Right hindlimb (tissue), 1 donor: ENCODE results near the gene CASZ1.

Experiments
- DNase-seq: peaks from one replicate; pipeline ENCODE4 v3.0.0-alpha.2; 2018

The CASZ1 gene

DNA sequence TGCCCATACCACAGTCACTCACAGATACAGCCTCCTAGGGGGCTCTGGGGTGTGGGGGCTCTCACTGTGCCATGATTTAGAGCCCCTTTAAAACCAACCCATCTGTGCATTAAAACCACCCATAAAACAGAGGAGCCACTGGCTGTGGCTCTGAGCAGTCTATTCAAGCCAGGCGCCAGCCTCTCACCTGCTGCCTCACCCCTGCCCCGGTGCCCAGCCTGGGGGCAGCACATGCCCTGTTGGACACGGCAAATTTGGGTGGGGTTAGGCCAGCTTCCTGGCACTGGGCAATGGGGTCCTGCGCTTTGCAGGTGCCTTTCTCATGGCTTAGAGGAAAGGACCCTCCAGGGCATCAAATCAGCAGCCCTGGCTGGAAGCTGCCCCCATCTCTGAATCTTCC lies 73.1 kb downstream of the CASZ1 start:
- no peak for DNase-seq

DNA sequence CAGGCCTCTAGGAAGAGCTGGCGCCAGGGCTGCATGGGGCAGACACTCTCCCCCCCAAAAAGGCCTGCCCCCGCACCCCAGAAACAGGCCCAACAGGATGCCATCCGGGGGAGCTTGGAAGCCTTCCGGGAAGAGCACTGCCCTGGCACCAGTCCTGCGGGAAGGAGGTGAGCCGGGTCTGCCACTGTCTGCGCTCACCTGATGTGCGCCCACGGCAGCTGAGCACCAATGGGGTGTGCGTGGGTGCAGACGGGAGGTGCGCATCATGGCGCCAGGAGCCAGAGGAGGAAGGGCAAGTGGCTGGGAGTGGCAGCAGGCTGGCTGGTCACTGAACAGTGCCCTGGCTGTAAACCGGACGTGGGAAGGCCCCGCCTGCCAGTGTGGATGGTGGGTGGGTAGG lies 73.6 kb downstream of the CASZ1 start:
- no peak for DNase-seq

DNA sequence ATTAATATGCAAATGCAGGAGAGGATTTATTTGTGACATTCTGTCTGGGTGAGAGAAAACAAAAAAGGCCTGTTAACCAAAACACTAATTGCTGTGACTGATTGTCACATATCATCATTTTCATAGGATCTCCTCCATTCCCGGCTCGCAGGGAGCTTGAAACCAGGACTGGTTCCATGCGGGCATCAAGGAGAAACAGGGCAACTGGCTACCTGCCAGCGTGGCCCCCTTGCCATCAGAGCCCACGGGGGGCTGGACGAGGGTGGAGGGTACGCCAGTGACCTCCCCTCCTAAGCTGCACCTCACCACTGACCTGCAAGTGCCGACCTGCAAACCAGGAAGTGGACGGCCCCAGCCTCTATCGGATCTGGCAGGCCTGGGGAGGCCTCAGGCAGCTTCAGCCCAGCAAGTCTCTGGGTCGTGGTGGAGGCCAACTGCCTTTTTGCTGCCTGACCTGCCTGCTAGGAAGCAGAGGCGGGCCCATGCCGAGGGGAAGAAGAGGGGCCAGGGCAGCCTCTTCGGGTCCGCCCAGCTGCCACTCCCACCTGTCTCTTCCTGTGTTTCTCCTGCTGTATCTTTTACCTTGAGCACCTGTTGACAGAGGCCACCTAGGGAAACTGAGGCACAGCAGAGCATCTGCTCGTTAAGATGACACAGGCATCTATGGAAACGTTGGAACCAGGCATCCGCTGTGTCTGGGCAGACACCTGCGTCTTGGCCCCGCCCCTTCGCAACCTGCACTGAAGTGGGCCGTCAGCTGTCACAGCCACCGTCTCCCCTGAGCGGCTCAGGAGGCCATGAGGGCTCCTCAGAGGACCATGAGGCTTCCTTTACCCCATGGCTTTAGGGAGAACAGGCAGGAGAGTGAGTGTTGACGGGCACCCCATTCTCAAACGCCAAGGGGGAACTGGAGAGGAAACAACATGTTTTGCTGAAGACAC lies 74.8 kb downstream of the CASZ1 start:
- DNase-seq, result no peak

DNA sequence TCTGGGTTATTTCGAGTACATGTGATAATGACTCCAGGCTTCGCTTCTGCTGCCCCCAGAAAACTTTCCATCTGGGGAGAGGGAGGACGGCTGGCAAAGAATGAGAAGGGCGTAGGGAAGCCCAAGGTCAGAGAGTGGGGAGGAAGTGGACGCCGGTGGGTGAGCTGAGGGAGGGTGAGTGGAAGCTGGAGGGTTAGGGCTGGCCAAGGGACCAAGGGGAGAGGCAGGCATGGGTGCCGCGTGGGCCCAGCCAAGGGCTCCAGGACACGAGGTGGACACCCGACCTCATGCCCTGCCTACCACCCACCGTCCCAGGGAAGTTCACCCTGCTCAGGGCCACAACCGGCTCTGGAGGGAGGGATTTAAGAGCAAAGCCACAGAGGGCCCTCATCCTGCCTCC lies 75.8 kb downstream of the CASZ1 start:
- DNase-seq, result no peak

DNA sequence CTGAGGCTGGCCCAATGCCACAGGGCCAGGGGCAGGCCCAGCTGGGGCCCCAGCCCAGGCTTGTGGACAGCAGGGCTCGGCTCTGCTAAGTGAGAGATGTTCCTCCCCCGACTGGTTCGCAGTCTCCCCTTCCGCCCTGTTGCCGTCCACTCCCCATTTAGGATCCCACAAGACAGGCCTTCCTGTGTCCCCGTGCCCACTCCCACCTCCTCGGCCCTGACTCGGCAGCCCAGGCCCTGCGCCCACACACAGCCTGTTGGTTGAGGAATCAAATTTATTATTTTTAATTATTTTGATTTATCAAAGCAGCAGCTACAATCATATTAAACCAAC lies 78.4 kb downstream of the CASZ1 start:
- DNase-seq, result no peak

DNA sequence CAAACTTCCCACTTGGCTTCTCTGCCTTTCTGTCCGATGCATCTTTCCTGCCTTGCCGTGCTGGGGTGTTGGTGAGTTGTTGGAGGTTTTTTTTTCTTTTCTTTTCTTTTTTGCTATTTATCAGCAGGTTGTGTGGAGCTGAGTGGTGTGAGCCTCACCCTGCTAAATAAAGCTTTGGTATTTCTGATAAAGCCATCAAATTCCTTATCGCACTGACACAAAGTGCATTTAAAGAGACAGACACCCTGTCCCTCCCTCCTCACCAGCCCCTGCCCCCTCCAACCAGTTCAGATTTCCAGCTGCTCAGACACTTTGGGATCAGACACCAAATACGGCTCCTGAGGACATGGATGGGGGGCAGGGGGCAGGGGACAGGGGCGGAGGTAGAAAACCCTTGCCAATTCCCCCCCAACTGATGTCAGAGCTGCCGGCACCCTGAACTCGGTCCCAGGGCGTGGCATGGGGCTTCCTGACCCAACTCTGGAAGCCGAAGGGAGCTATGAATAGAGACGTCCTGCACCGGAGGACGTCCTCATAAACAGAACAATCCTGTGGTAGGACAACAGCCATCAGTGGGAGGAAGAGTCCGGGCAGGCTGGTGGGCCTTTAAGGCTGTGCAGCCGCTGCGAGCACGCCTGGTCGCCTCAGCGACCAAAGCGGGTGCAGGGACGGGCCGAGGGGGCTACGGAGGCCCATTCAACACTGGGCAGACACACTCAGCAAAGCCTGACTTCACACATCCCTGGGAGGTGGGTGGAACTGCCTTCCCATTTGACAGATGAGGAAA lies 79.0 kb downstream of the CASZ1 start:
- DNase-seq, result no peak

DNA sequence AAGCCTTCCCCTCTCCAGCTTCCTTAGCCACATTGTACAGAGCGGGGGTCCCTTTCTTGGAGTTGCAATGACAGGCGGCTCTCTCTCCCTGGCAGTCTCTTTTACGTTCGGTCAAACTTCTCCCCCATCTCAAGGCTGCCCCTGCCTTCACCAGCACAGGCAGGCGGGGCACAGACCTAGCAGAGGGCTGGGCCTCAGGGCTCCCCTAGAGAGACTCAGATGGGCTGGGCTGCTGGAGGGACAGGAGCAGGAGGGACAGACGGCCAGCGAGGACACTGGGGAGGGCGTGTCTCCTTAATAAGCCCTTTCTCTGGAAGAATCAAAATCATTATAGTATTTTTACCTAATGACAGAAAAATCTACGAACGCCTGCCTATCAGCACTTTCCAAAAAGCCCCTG lies 79.6 kb downstream of the CASZ1 start:
- DNase-seq, result no peak

DNA sequence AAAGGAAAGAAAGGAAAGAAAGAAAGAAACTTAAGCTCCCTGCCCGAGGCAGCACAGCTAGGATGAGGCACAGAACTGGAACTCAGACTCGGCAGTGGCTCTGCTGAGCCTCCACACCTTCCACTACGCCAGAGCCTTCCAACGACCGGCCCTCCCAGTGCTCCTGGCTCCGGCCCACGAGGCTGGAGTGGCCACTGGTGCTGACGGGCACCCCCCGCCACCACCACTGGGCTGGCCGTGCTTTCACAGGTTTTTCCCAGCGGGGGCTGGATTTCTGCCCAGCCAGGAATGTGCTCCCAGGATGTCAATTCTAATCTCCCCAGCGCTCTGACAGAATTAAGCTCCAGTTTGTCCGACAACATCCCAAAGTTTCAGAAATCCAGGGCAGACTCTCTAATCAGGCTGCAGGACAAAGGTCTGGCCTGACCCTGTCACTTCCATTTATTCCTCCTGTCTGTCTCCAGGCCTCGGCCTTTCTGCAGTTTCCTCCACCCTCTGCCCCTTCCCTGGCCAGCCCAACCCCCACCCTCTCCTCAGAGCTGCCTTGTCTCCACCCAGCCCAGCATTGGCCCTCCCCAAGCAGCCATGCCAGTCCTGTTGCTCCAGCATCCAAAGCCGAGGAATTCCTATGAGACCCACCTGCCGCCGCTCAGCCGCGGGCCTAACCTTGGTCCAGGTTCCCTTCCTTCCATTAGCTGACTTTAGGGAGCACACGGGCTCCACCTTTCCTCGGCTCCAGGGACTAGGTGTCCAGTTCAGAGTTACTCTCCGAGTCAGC lies 81.9 kb downstream of the CASZ1 start:
- DNase-seq, result no peak

DNA sequence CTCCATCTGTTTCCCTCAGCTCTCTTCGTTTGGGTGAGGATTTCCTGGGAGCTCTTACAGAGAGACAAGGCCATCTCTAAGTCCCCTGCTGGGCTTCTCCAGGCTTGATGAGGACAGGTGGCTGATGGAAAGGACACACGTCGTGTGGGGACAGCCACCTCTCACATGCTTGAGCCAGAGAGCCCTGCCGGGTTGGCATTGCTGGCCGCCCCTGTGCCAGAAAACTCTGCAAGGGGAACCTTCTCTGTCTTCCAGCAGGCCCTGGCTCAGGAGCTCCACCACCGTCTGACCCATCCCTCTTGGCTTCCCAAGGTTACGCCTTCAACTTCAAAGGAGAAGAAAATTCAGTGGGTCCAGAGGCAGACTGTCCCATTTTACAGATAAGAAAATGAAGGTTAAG lies 82.8 kb downstream of the CASZ1 start:
- DNase-seq, result no peak

DNA sequence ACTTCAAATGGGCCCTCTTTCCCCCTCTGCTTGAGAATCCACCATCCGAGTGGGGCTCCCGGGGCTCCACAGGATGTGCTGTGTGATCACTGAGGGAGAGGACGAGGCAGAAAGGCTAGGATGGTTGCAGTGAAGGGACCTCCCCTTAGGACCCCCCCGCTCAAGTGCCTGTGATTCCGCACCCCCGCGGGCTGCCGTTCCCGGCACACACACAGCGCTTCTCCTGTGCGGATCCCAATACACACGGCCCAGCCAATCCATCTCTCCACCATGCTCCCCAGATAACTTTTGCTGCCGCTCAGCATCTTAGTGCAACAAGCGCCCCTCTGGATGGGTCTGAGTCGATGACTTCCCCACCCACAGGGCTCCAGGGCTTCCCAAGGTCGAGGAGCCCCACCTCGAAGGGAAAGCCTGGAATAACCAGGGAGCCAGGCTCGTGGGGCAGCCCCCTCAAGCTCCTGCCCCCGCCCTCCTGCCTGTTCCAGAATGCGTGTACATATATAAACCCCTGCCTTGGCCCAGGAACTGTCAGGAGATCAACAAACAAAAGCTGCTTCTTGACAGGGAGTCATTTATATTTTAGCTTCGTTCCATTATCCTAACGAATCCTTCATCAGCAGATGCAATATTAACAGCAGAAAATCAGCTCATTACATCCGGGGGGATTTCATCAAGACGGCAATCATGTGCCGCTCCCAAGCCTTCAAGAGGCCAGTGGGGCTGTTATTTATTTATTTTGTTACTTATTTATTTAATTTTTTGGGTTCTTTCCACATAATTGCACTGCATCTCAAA lies 83.7 kb downstream of the CASZ1 start:
- no peak for DNase-seq

DNA sequence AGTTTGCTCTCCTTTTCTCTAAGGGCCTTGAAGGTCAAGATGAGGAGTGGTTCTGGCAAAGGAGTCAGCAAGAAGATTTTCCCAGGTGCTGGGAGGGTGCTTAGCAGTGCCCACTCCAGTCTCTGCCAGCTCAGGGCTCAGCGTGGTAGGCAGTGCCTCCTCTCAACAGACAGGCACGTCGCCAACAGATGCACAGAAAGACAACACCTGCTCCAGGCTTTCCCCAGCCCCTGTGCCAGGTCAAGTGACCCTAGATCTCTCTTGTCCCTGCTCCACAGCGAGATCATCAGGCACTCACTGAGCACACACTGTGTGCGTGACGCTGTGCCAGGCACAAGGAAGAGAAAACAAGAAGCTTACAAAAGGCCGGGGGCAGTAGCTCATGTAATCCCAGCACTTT lies 86.0 kb downstream of the CASZ1 start:
- DNase-seq, result no peak

DNA sequence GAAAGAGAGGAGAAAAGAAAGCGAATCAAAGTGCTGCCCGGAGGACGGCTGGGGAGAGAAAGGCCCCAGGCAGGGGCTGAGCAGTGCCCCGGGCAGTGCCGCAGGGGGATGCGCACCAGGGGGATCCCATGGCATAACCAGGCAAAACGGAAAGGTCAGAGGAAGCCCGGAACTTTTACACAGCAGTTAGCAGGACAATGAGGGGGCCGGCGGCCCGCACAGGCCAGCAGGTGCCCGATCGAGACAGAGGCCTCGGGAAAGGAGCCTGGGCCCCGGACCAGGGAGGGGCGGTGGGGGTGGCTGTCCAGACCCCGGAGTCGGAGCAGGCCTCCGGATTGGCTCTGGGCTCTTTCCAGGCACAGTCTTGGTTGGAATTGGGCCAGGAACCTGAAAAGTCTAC lies 86.8 kb downstream of the CASZ1 start:
- DNase-seq, result no peak

DNA sequence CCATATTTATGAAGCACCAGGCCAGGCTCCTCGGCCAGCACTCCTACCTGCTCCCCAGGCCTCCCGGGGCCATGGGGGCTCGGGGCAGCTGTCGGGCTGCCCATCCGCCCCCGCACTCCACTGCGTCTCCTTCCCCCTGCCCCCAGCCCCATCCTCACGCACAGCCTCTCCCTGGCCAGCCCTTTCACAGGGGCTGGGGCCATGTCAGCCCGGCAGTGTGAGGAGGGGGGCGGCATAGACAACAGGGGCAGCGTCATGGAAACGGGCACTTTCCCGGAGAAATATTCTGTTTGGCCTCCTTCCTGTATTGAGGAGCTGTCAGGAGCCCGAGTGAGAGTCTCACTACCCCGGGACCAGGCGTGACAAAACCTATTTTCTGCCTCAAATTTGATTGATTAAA lies 87.3 kb downstream of the CASZ1 start:
- DNase-seq, result no peak

DNA sequence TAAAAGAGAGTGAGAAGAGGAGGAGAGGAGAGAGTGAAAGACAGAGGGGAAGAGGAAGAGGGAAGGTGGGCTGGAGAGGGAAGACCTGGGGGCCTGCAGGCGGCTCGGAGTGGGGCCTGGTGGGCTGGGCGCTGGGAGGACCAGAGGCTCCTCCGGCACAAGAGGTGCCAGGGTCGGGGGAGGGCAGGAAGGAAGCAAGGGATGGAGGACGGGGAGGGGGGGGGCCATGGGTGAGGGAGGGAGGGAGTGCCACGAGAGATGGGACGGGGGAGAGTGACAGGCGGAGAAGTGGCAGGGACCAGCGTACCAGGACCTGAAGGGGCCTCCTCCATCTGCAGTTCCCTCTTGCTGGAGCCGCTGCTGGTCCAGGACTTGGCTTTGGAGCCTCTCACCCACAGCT lies 87.7 kb downstream of the CASZ1 start:
- no peak for DNase-seq

DNA sequence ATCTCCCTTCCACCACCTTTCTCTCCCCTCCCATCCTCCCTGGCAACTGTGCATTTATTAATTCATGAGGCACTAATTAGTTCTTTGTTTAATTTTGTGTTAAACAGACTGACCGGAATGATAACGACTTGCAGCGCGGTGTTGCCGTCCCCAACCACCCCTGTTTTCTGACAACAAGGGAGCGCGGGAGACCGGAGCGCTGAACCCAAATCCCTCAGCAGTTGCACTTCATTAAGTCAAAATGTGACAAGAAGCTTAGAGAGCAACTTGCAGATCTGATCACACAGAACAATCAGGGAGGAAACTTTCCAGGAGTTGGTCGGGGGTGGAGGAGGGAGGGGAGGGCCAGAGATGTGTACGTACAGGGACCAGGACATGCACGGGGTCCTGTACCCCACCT lies 89.2 kb downstream of the CASZ1 start:
- no peak for DNase-seq

DNA sequence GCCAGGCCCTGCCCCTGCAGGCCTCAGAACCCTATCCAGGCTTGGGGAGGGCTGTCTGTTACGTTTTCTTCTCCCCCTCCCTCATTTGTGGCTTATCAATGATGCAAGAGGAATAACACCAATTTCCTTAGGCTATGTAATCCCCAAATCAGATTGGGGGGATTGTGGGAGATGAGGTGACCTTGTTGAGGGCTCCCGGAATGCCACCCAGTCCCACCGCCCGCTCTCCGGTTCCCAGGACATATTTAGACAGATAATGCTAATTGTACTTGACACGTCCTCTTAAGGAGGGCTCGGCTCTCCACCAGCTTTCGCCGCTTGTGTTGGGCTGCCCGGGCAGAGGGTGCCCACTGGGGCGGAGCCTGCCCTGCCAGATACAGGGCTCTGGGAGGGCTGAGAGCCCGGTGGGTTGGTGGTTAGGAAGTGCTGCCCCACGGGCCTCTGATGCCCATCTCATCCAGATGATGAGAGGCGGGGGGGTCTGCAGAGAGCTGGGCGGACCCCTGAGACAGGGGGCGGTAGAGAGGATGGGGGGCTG lies 90.0 kb downstream of the CASZ1 start:
- DNase-seq, result no peak

DNA sequence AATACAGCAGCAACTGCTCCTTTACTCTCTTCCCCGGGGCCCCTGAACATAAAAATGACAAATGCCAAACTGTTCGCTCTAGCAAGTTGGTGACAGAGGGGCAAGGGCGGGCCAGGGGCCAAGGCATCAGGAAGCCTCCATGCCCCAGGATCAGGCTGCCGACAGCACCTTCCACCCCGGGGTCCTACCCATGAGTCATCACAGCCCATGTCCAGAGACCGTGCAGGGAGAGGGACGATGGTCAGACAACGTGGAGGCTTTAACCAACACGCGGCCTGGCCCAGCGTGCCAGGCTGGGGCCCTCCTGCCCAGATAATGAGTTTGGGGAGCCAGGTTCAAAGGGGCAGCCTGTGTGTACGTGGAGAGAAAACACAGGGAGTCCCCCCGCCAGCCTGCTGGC lies 90.5 kb downstream of the CASZ1 start:
- DNase-seq, result no peak

DNA sequence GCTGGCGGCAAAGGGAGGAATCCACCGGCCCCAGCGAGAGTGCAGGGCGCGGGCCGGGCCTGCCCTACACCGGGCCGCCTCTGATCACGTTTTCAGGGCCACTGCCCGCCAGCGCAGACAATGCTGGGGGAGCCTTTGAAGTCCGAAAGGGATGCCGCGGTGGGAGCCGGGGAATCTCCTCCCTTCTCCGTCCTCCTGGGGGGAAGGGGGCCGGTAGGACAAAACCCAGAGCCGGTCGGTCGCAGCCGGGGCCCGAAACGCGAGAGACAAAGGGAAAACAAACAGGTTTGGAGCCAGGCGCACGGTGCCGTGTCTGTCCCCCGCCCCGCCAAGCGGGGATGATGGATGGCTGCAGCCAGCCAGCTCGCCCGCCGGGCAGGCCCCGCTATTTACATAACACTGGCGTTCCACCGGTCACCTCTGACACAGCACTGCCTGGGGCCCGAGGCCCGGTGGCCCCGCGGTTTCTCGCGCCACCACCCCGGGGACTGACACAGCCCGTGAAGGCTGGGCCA lies 92.0 kb downstream of the CASZ1 start:
- DNase-seq, result no peak

DNA sequence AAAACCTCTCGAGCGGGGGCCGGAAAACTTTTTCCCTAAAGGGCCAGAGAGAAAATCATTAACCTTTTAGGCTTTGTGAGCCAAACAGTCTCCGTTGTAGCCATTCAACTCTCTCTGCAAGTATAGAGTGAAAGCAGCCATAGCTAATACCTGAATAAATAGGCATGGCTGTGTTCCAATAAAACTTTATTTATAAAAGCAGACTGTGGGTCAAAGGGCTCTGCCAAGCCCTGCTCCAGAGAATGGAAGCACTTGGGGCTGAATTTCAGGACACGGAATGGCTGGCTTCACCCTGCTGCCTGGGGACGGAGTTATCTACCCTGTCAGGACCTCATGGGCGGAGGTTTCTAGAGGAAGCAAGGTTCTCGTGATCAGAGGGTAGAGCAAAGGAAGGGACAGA lies 92.7 kb downstream of the CASZ1 start:
- DNase-seq, result no peak

DNA sequence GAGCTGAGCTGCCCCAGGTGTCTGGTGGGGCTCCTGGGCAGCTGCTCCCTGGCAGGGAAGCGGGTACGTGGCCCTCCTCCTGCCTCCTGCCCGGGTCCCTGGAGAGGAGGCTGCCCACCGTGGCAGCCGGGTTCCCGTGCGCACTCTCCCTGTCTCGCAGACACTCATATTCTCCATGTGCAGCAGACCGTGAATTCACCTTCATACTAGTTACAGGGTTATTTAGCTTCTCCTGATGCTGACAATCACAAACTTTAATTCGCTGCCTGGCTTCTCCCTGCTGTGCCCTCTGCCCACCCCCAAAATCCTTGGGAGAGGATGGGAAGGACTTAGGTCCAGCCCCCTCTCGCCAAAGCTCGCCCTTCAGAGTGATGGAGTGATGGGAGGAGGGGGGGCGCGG lies 95.3 kb downstream of the CASZ1 start:
- DNase-seq, result no peak

DNA sequence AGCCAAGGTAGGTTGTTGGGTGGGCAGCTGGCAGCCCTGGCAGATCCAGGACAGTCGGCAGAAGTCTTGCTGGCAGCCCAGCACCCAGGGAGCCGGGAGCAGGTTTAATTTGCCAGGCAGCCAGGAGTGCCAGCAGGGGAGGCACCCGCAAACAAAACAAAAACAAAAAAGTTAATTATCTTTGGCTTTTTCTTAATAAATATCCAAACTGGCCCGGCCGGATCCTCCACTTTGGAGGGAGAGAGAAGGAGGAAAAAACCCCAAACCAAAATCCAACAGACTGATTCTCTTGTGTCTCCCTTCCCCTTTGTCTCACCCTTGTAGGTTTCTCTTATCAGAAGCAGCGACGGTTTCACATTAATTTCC lies 97.0 kb downstream of the CASZ1 start:
- no peak for DNase-seq

DNA sequence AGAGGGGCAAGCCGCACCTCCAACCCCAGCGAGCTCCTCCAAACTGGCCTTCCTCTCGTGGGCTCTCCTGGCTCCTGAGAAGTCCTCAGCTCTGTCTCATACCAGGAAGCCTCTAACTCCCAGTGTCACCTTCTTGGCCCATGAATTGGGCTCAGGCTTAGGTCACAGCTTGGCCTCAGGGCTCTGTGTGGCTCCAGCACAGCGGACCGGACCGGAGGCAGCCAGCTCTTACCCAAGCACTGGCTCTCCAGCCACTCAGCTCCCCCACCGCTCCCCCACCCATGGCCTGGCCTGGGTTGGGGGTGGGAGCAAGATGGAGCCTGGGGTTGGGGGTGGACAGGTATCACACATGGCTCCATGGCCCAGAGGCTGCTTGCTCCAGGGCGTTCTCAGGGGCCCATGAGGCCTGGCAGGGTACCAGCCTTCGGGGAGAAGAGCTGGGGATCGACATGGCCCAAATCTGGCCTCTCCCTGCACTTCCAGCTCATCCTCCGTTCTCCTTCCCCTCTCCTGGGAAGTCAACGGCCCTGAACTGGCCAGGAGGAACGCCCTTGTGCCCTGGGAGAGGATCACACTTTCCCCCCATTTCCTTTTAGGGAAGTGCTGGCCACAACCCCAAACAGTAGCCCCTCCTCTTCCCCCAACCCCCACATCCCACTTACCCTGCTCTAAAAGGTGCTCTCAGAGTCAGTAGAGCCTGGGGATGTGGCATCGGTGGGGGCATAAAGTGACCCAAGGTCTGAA lies 97.5 kb downstream of the CASZ1 start:
- DNase-seq, result no peak
